Cerebellar nuclear complex (tissue), 1 donor: ENCODE results near the gene PACSIN1.
"Not testable (repeated sequence)": the region's sequence is repeated elsewhere in the genome, so short reads cannot be mapped to it uniquely, and the experiment has no call there.

Experiments used
- DNase-seq, 2 experiments: peaks; one replicate each; lab custom pipeline; 2025; lab: John Stamatoyannopoulos, UW

Gene PACSIN1

GRCh38 chr6:34457742-34458735 lies 7.8 kb upstream of the PACSIN1 start:
- DNase-seq: no peak

GRCh38 chr6:34459899-34460593 lies 5.8 kb upstream of the PACSIN1 start:
- no peak for DNase-seq

- DNase-seq: no peak
Measured at GRCh38 chr6:34460796-34461507, 4.9 kb upstream of the PACSIN1 start.

GRCh38 chr6:34462010-34462409 lies 3.9 kb upstream of the PACSIN1 start:
- no peak for DNase-seq

GRCh38 chr6:34462551-34462971 lies 3.3 kb upstream of the PACSIN1 start:
- no peak for DNase-seq

- no peak for DNase-seq
Measured at GRCh38 chr6:34463299-34463698, 2.6 kb upstream of the PACSIN1 start.

GRCh38 chr6:34463849-34464248 lies 2.0 kb upstream of the PACSIN1 start:
- DNase-seq: no peak

- no peak for DNase-seq
Measured at GRCh38 chr6:34466242-34467185, 638 bp downstream of the PACSIN1 start.

GRCh38 chr6:34468378-34468892 lies 2.6 kb downstream of the PACSIN1 start:
- no peak for DNase-seq

GRCh38 chr6:34469499-34469898 lies 3.6 kb downstream of the PACSIN1 start:
- no peak for DNase-seq

- no peak for DNase-seq
Measured at GRCh38 chr6:34472425-34472824, 6.5 kb downstream of the PACSIN1 start.

- no peak for DNase-seq
Measured at GRCh38 chr6:34473967-34474366, 8.1 kb downstream of the PACSIN1 start.

- no peak for DNase-seq
Measured at GRCh38 chr6:34474754-34475153, 8.9 kb downstream of the PACSIN1 start.

GRCh38 chr6:34475238-34475682 lies 9.4 kb downstream of the PACSIN1 start:
- DNase-seq: no peak

GRCh38 chr6:34475767-34476328 lies 10.0 kb downstream of the PACSIN1 start:
- no peak for DNase-seq

GRCh38 chr6:34476447-34476846 lies 10.6 kb downstream of the PACSIN1 start:
- DNase-seq: no peak

- DNase-seq: no peak
Measured at GRCh38 chr6:34476921-34477320, 11.0 kb downstream of the PACSIN1 start.

GRCh38 chr6:34478796-34479195 lies 12.9 kb downstream of the PACSIN1 start:
- no peak for DNase-seq

GRCh38 chr6:34483781-34484180 lies 17.9 kb downstream of the PACSIN1 start:
- DNase-seq: not testable (repeated sequence)

- DNase-seq: no peak
Measured at GRCh38 chr6:34484391-34484790, 18.5 kb downstream of the PACSIN1 start.

- DNase-seq: no peak
Measured at GRCh38 chr6:34484899-34485298, 19.0 kb downstream of the PACSIN1 start.
